HG03432 (cell line): Measurements from ENCODE around the gene CNNM2.
"Not testable (repeated sequence)": the region's sequence is repeated elsewhere in the genome, so short reads cannot be mapped to it uniquely, and the experiment has no call there.

Experiments
- ATAC-seq: cut with Tn5 transposase; IDR thresholded peaks from one replicate; pipeline ENCODE4 v1.9.1; 2021; ENCODE audit warnings: mild to moderate bottlenecking, moderate library complexity; ENCODE audit not compliant: unreplicated experiment

Gene CNNM2

GRCh38 chr10:102964713-102965112 is 46.6 kb downstream of the CNNM2 start:
- no peak for ATAC-seq

- no peak for ATAC-seq
Observed at GRCh38 chr10:102965311-102965851, 47.3 kb downstream of the CNNM2 start.

GRCh38 chr10:102967123-102967522 is 49.0 kb downstream of the CNNM2 start:
- no peak for ATAC-seq

GRCh38 chr10:102970562-102971340 is 52.7 kb downstream of the CNNM2 start:
- ATAC-seq: no peak

- no peak for ATAC-seq
Observed at GRCh38 chr10:102975483-102976379, 57.6 kb downstream of the CNNM2 start.

- ATAC-seq: not testable (repeated sequence)
Observed at GRCh38 chr10:102976380-102976726, 58.3 kb downstream of the CNNM2 start.

- ATAC-seq: no peak
Observed at GRCh38 chr10:102982296-102982695, 64.2 kb downstream of the CNNM2 start.

- no peak for ATAC-seq
Observed at GRCh38 chr10:102984086-102984485, 66.0 kb downstream of the CNNM2 start.

- no peak for ATAC-seq
Observed at GRCh38 chr10:102985811-102986210, 67.7 kb downstream of the CNNM2 start.

GRCh38 chr10:102988404-102989314 is 70.6 kb downstream of the CNNM2 start:
- no peak for ATAC-seq

GRCh38 chr10:102994531-102995295 is 76.6 kb downstream of the CNNM2 start:
- ATAC-seq: no peak

GRCh38 chr10:102996876-102997275 is 78.8 kb downstream of the CNNM2 start:
- ATAC-seq: no peak

GRCh38 chr10:102997998-102998397 is 79.9 kb downstream of the CNNM2 start:
- ATAC-seq: peak; percentile 54

GRCh38 chr10:102998399-102998907 is 80.4 kb downstream of the CNNM2 start:
- ATAC-seq: no peak

- not testable (repeated sequence) for ATAC-seq
Observed at GRCh38 chr10:103000050-103000449, 82.0 kb downstream of the CNNM2 start.

- ATAC-seq: no peak
Observed at GRCh38 chr10:103007017-103007416, 88.9 kb downstream of the CNNM2 start.

- no peak for ATAC-seq
Observed at GRCh38 chr10:103013416-103013815, 95.3 kb downstream of the CNNM2 start.

GRCh38 chr10:103019425-103019824 is 101.3 kb downstream of the CNNM2 start:
- no peak for ATAC-seq

GRCh38 chr10:103021150-103021899 is 103.2 kb downstream of the CNNM2 start:
- ATAC-seq: no peak
